Neural cell (in vitro differentiated cells): Measurements from ENCODE around the gene GSTT2. TPM values are rescaled to one million over a fixed set of nuclear protein-coding genes. Genes with fewer than 3 reads are reported as not detected.
"Not testable (repeated sequence)": the region's sequence is repeated elsewhere in the genome, so short reads cannot be mapped to it uniquely, and the experiment has no call there.

ENCODE experiments used
- H2AFZ ChIP-seq: fragments of 200-600, 300-800 bp; sonication (generic), shearing (Covaris generic); 2 replicates; pipeline ENCODE4 v1.6.0; 2014; ENCODE audit warnings: low read depth, mild to moderate bottlenecking, antibody characterized with exemption, low read length, moderate library complexity
- H3F3A ChIP-seq: fragments of 200-600 bp; shearing (Covaris generic); 2 replicates; pipeline ENCODE4 v1.6.1; 2016; ENCODE audit warnings: mild to moderate bottlenecking, moderate library complexity, mixed read lengths, antibody characterized with exemption, low read length; ENCODE audit not compliant: insufficient read depth, poor library complexity, severe bottlenecking
- H3K27ac ChIP-seq: fragments of 200-600, 300-800 bp; sonication (generic), shearing (Covaris generic); 2 replicates; pipeline ENCODE4 v1.5.1; 2014; ENCODE audit warnings: mild to moderate bottlenecking, low read length, moderate library complexity
- H3K27me3 ChIP-seq: fragments of 300-800, 200-600 bp; sonication (generic), shearing (Covaris generic); 2 replicates; pipeline ENCODE4 v1.6.0; 2014; ENCODE audit warnings: mild to moderate bottlenecking, low read depth, low read length, moderate library complexity; ENCODE audit not compliant: insufficient read depth
- H3K36me3 ChIP-seq: fragments of 300-800, 200-600 bp; sonication (generic), shearing (Covaris generic); 2 replicates; pipeline ENCODE4 v1.5.1; 2014; ENCODE audit warnings: mild to moderate bottlenecking, antibody characterized with exemption, low read length, moderate library complexity; ENCODE audit not compliant: insufficient read depth
- H3K4me2 ChIP-seq: fragments of 300-800, 200-600 bp; sonication (generic), shearing (Covaris generic); 2 replicates; pipeline ENCODE4 v1.6.0; 2014; ENCODE audit warnings: mild to moderate bottlenecking, low read length
- H3K4me3 ChIP-seq: fragments of 300-800, 200-600 bp; sonication (generic), shearing (Covaris generic); 2 replicates; pipeline ENCODE4 v1.5.1; 2014; ENCODE audit warnings: mild to moderate bottlenecking, low read length, moderate library complexity
- H3K79me2 ChIP-seq: fragments of 200-600 bp; shearing (Covaris generic); replicated peaks from 2 replicates; pipeline ENCODE4 v1.6.0; 2014; ENCODE audit warnings: mild to moderate bottlenecking, low read length, moderate library complexity; ENCODE audit not compliant: insufficient read depth
- H3K9ac ChIP-seq: fragments of 300-800, 200-600 bp; sonication (generic), shearing (Covaris generic); 2 replicates; pipeline ENCODE4 v1.6.1; 2016; ENCODE audit warnings: mild to moderate bottlenecking, low read length, mixed read lengths
- H3K9me2 ChIP-seq: fragments of 200-600 bp; shearing (Covaris generic); 2 replicates; pipeline ENCODE4 v1.6.1; 2016; ENCODE audit warnings: mild to moderate bottlenecking, low read length, mixed read lengths; ENCODE audit not compliant: insufficient read depth
- H3K9me3 ChIP-seq: fragments of 200-600, 300-800 bp; sonication (generic), shearing (Covaris generic); 2 replicates; pipeline ENCODE4 v1.6.1; 2016; ENCODE audit warnings: mild to moderate bottlenecking, mixed run types, low read length, moderate library complexity, mixed read lengths
- H4K20me1 ChIP-seq: fragments of 200-600 bp; shearing (Covaris generic); 2 replicates; pipeline ENCODE4 v1.6.1; 2016; ENCODE audit warnings: mild to moderate bottlenecking, mixed run types; ENCODE audit not compliant: insufficient read depth
- CTCF ChIP-seq: fragments of 450-650 bp; IDR thresholded peaks from 2 replicates; pipeline ENCODE4 v1.5.1; 2014; ENCODE audit warnings: antibody characterized with exemption, mild to moderate bottlenecking, moderate library complexity; ENCODE audit not compliant: poor library complexity, severe bottlenecking
- EP300 ChIP-seq: fragments of 450-650 bp; conservative IDR thresholded peaks from 2 replicates; pipeline ENCODE4 v1.6.1; 2014; ENCODE audit warnings: antibody characterized with exemption, mild to moderate bottlenecking, moderate library complexity; ENCODE audit not compliant: poor library complexity, severe bottlenecking
- EZH2 ChIP-seq: fragments of 200-600, 300-800 bp; shearing (Covaris generic), sonication (generic); IDR thresholded peaks from 2 replicates; pipeline ENCODE4 v1.6.1; 2014; ENCODE audit warnings: antibody characterized with exemption, low read length, borderline replicate concordance, mild to moderate bottlenecking; ENCODE audit not compliant: insufficient read depth, poor library complexity, severe bottlenecking
- MXI1 ChIP-seq: fragments of 450-650 bp; conservative IDR thresholded peaks from 2 replicates; pipeline ENCODE4 v1.6.1; 2014; ENCODE audit warnings: antibody characterized with exemption, mild to moderate bottlenecking; ENCODE audit not compliant: poor library complexity, severe bottlenecking
- POLR2AphosphoS5 ChIP-seq: IDR thresholded peaks from 2 replicates; pipeline ENCODE4 v1.6.1; 2012
- RAD21 ChIP-seq: fragments of 450-650 bp; conservative IDR thresholded peaks from 2 replicates; pipeline ENCODE4 v1.6.1; 2014; ENCODE audit warnings: antibody characterized with exemption, mild to moderate bottlenecking, moderate library complexity
- SMC3 ChIP-seq: fragments of 450-650 bp; conservative IDR thresholded peaks from 2 replicates; pipeline ENCODE4 v1.6.1; 2014; ENCODE audit warnings: antibody characterized with exemption, mild to moderate bottlenecking, moderate library complexity; ENCODE audit not compliant: poor library complexity
- TAF1 ChIP-seq: IDR thresholded peaks from 2 replicates; pipeline ENCODE4 v1.6.1; 2012; ENCODE audit warnings: low read depth
- polyA plus RNA-seq: library from polyadenylated mRNA; depleted of rRNA; stranded (reverse); fragments of >200 nt; gene quantifications from 2 replicates; pipeline ENCODE4 v1.2.3, GENCODE V29; 2014
- TF ChIP-seq, protein P1 (sequence below): IDR thresholded peaks from 2 replicates; pipeline ENCODE4 v1.6.1; 2012; ENCODE audit warnings: borderline replicate concordance

Gene GSTT2
- polyA plus RNA-seq, 1 donor from 2014 or later, result not detected

DNA sequence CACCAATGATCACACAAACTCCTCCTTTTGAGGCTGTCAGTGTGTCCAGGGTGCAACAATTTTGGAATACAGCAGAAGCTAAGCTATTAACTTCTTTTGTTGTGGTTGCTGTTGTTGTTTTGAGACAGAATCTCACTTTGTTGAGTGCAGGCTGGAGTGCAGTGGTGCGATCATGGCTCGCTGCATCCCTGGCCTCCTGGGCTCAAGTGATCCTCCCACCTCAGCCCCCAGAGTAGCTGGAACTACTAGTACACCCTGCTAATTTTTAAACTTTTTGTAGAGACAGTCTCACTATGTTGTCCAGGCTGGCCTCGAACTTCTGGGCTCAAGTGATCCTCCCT, 40.9 kb upstream of the GSTT2 start:
- Histone ChIP-seq H3K36me3 (no peaks in the 10 kb centered on the region), H3K4me3 (no peak overlapping the region), H3K4me2 (no peak overlapping the region), H4K20me1 (no peaks in the 10 kb centered on the region), H3K9me2 (no peaks in the 10 kb centered on the region), H3K79me2 (no peaks in the 10 kb centered on the region), H2AFZ (no peak overlapping the region), H3K9ac (no peak overlapping the region), H3K9me3 (no peaks in the 10 kb centered on the region), H3K27me3 (no peaks in the 10 kb centered on the region), H3K27ac (no peak overlapping the region), H3F3A (no peaks in the 10 kb centered on the region)
- no peak for TF ChIP-seq CTCF
- no peak for TF ChIP-seq TAF1
- no peak for TF ChIP-seq EP300
- no peak for TF ChIP-seq MXI1
- TF ChIP-seq, protein P1, sequence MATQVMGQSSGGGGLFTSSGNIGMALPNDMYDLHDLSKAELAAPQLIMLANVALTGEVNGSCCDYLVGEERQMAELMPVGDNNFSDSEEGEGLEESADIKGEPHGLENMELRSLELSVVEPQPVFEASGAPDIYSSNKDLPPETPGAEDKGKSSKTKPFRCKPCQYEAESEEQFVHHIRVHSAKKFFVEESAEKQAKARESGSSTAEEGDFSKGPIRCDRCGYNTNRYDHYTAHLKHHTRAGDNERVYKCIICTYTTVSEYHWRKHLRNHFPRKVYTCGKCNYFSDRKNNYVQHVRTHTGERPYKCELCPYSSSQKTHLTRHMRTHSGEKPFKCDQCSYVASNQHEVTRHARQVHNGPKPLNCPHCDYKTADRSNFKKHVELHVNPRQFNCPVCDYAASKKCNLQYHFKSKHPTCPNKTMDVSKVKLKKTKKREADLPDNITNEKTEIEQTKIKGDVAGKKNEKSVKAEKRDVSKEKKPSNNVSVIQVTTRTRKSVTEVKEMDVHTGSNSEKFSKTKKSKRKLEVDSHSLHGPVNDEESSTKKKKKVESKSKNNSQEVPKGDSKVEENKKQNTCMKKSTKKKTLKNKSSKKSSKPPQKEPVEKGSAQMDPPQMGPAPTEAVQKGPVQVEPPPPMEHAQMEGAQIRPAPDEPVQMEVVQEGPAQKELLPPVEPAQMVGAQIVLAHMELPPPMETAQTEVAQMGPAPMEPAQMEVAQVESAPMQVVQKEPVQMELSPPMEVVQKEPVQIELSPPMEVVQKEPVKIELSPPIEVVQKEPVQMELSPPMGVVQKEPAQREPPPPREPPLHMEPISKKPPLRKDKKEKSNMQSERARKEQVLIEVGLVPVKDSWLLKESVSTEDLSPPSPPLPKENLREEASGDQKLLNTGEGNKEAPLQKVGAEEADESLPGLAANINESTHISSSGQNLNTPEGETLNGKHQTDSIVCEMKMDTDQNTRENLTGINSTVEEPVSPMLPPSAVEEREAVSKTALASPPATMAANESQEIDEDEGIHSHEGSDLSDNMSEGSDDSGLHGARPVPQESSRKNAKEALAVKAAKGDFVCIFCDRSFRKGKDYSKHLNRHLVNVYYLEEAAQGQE, result no peak
- no peak for TF ChIP-seq POLR2AphosphoS5
- no peak for TF ChIP-seq RAD21
- no peak for TF ChIP-seq SMC3
- no peak for TF ChIP-seq EZH2

GRCh38 chr22:23940166-23940565, 39.8 kb upstream of the GSTT2 start:
- not testable (repeated sequence) for H3K27ac ChIP-seq, H3K27me3 ChIP-seq, H3K79me2 ChIP-seq, H4K20me1 ChIP-seq, H2AFZ ChIP-seq, H3K9me2 ChIP-seq, H3K4me3 ChIP-seq, H3K36me3 ChIP-seq, H3F3A ChIP-seq, H3K9me3 ChIP-seq, H3K4me2 ChIP-seq, H3K9ac ChIP-seq

DNA sequence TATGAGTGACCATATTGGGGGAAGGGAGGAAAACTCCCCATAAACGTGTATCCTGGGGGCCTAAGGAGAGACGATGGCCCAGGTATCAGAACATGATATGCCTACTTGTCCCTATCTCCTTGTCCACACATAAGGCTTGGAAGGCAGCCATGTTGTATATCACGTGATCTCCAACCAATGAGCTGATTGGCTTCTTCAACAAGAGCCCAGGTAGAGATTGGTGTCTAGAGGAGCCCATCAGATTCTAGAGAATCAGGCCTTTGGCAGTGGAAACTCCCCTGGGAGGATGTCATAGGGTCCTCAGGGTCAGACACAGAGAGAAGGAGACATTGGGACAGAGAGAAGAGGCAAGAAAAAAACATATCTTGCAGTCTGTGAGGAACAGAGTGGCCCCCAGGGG, 32.5 kb upstream of the GSTT2 start:
- not testable (repeated sequence) for H3K4me2 ChIP-seq, H3K27me3 ChIP-seq, H2AFZ ChIP-seq, H3K9me2 ChIP-seq, H3K79me2 ChIP-seq, H3K9ac ChIP-seq, H4K20me1 ChIP-seq, H3K9me3 ChIP-seq, H3K27ac ChIP-seq, H3K4me3 ChIP-seq, H3K36me3 ChIP-seq, H3F3A ChIP-seq

DNA sequence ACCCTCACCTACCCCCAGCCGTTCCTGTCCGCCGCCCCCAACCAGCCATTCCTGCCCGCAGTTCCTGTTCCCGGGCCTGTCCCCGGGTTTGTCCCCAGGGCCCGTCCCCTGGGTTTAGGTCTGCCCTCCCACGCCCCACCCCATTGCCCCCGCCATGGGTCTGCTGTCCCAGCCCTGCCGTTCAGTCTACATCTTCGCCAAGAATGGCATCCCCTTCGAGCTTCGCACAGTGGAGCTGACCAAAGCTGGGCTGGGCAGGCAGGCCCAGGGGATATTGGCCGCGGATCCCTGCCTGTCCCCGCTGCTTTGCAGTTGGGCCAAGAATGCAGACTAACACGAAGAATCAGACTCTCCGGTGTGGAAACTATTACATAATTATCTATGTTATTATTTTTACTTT, 30.2 kb upstream of the GSTT2 start:
- not testable (repeated sequence) for H3F3A ChIP-seq, H3K4me2 ChIP-seq, H2AFZ ChIP-seq, H3K27me3 ChIP-seq, H3K79me2 ChIP-seq, H3K9me2 ChIP-seq, H3K27ac ChIP-seq, H3K4me3 ChIP-seq, H4K20me1 ChIP-seq, H3K9me3 ChIP-seq, H3K9ac ChIP-seq, H3K36me3 ChIP-seq

DNA sequence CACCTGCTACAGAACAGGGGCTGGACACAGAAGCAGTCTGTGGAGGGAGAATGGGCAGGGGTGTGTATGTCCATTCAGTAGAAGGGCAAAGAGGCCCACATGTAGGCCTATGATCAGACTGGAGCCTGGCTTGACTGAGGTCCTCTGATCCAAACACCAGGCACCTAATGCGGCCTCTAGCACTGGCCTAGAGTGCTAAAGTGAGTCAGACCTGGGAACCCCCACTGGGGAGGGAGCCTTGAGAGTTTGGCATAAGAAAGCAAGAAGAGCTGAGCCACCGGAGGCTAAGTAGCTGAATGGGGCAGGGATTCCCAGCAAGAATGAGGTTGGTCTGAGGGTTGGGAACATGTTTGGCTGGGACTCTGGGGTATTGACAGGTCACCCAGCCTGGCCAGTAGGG, 28.6 kb upstream of the GSTT2 start:
- H2AFZ ChIP-seq, H3K27me3 ChIP-seq, H3K4me2 ChIP-seq, H3K27ac ChIP-seq, H4K20me1 ChIP-seq, H3K9me3 ChIP-seq, H3K4me3 ChIP-seq, H3K9me2 ChIP-seq, H3F3A ChIP-seq, H3K36me3 ChIP-seq, H3K9ac ChIP-seq, H3K79me2 ChIP-seq: not testable (repeated sequence)
